Lung microvascular endothelial cell (primary cell): ENCODE data around the gene FRMD1. TPM values are rescaled to one million over a fixed set of nuclear protein-coding genes. Genes with fewer than 3 reads are reported as not detected.

Source experiments
- DNase-seq, 2 donors: peaks; one replicate each; pipeline versions ENCODE4 v3.0.0 to v3.0.0-alpha.2; 2010; ENCODE audit warnings: low read depth in 2 of 2
- total RNA-seq: library from RNA; depleted of rRNA; stranded (reverse); fragments of >200 nt; gene quantifications from 2 replicates; pipeline ENCODE4 v1.2.1, GENCODE V29; 2014

The FRMD1 gene
- total RNA-seq, 1 donor from 2014 or later: not detected

- DNase-seq: no peak
Measured at GRCh38 chr6:168111911-168112310, 32.9 kb upstream of the FRMD1 start.

GRCh38 chr6:168110437-168110836, 31.4 kb upstream of the FRMD1 start:
- DNase-seq: no peak

- no peak for DNase-seq
Measured at GRCh38 chr6:168109171-168109570, 30.2 kb upstream of the FRMD1 start.

GRCh38 chr6:168107191-168107983, 28.4 kb upstream of the FRMD1 start:
- no peak for DNase-seq

- no peak for DNase-seq
Measured at GRCh38 chr6:168106633-168107005, 27.6 kb upstream of the FRMD1 start.

- no peak for DNase-seq
Measured at GRCh38 chr6:168105813-168106632, 27.0 kb upstream of the FRMD1 start.

- no peak for DNase-seq
Measured at GRCh38 chr6:168104636-168105035, 25.6 kb upstream of the FRMD1 start.

- no peak for DNase-seq
Measured at GRCh38 chr6:168103050-168103830, 24.2 kb upstream of the FRMD1 start.

- no peak for DNase-seq
Measured at GRCh38 chr6:168102315-168102985, 23.4 kb upstream of the FRMD1 start.

- no peak for DNase-seq
Measured at GRCh38 chr6:168101590-168102314, 22.7 kb upstream of the FRMD1 start.

- no peak for DNase-seq
Measured at GRCh38 chr6:168100803-168101589, 22.0 kb upstream of the FRMD1 start.

- DNase-seq: no peak
Measured at GRCh38 chr6:168100011-168100802, 21.2 kb upstream of the FRMD1 start.

- DNase-seq: no peak
Measured at GRCh38 chr6:168099201-168100010, 20.4 kb upstream of the FRMD1 start.

- no peak for DNase-seq
Measured at GRCh38 chr6:168098431-168098861, 19.4 kb upstream of the FRMD1 start.

GRCh38 chr6:168097621-168098430, 18.8 kb upstream of the FRMD1 start:
- DNase-seq: no peak

GRCh38 chr6:168097221-168097620, 18.2 kb upstream of the FRMD1 start:
- DNase-seq: no peak

- DNase-seq: no peak
Measured at GRCh38 chr6:168096271-168096764, 17.3 kb upstream of the FRMD1 start.
